Embryonic facial prominence (tissue), 1 donor: ENCODE measurements around the gene RBM33.
"Not testable (repeated sequence)": the region's sequence is repeated elsewhere in the genome, so short reads cannot be mapped to it uniquely, and the experiment has no call there.

Experiments
- DNase-seq: peaks from one replicate; pipeline ENCODE4 v3.0.0-alpha.2; 2016; ENCODE audit errors: extremely low spot score

The RBM33 gene

DNA sequence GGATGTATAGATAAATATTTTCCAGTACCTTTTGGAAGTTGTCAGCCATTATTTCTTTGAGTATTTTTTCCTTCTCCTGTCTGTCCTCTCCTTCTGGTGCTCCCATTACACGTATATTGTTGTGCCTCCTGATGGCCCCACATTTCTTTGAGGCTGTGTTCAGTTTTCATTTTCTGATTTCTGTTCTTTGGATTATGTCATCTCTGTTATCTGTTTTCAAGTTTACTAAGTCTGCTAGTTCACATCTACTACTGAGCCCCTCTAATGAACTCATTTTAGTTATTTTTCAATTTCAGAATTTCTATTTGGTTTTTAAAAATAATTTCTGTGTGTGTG is 16.3 kb downstream of the RBM33 start:
- DNase-seq = no peak

DNA sequence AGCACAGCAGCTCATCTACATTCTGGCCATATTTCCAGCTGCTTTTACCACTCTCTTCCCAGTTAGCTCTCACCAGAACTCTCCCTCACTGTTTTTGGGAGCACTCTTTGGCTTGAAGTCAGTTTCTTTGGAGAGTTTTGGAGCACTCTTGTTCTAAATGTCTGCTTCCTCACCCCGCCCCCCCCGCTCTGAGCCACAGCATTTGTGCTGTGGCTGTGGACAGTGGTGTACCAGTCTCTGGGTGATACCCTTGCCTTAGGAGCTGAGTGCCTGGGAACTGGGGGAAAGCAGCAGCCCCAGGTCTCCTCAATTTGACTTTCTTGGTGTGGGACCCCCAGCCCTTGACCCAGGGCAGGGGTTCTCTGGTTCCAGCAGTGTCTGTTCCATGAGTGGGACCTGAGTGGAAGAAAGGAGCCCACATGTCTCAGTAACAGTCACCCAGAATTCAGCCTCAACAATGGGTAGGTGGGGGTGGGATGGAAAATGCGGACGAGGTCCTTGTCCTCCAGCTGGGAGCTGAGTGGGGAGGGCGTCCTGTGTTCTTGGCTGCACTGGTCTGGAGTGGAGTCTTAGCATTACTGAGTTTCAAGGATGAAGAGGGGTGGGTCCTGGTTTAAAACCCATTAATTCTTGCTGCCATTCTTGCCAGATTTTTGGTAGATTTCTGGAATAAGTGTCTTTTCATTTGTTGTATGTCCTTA is 18.0 kb downstream of the RBM33 start:
- DNase-seq = no peak

DNA sequence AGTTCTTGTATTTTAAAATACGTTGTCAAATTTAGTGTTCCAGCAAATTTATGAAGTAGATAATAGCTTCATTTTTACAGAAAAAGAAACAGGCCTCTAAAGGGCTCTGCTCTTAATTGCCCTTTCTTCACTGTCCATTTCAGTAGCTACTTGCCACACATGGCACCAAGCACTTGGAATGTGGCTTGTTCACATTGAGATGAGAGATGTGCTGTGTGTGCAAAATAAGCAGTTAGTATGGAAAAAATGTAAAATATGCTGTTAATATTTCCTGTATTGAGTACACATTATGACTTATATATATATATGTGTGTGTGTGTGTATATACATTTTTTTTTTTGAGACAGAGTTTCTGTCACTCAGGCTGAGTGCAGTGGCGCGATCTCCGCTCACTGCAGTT is 19.5 kb downstream of the RBM33 start:
- no peak for DNase-seq

DNA sequence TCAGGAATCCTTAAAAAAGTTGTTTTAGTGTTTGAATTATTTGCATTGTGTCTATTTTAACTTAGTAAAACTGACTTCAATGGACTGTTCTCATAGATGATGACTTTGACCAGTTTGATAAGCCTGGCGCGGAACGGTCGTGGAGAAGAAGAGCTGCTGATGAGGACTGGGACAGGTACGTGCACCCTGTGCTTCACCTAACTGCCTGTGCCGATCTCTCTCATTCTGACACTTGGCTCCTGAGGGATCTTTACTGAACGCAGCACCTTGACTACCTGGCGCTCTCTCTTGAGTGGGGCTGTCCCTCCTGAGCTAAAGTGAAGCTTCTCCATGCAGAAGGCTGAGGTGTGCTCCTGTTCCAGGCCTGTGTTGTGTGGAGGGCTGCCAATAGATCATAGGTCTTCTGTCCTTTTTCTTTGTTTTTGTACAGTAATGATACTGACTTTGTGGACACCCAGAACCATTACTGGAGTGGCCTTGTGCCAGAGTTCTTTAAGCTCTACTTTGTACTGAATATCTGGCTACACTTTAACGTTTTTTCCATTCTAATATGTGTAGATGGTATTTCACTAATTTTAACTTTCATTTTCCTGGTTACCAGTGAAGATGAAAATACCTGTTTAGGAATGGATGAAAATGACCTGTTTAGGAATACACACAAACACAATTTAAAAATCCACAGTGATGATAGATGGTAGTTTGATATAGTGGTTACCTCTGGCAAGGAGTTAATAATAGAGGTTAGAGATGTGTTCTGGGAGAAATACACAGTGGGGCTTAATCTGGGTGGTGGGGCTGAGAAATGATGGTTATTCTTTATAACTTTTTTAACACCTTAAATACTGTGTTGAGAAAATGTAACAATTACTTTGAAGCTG is 20.9 kb downstream of the RBM33 start:
- DNase-seq = no peak

DNA sequence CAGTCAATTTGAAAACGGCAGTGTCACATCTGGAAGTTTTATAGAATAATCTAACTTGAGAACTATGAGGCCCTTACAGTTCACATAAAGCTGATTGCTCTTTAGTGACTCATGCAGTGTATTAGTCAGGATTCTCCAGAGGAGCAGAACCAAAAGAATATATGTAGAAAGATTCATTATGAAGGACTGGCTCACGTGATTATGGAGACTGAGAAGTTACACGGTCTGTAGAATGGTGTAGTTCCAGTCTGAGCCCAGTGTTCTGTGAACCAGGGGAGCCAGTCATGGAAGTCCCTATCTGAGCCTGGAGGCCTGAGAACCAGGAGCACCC is 21.5 kb downstream of the RBM33 start:
- no peak for DNase-seq

DNA sequence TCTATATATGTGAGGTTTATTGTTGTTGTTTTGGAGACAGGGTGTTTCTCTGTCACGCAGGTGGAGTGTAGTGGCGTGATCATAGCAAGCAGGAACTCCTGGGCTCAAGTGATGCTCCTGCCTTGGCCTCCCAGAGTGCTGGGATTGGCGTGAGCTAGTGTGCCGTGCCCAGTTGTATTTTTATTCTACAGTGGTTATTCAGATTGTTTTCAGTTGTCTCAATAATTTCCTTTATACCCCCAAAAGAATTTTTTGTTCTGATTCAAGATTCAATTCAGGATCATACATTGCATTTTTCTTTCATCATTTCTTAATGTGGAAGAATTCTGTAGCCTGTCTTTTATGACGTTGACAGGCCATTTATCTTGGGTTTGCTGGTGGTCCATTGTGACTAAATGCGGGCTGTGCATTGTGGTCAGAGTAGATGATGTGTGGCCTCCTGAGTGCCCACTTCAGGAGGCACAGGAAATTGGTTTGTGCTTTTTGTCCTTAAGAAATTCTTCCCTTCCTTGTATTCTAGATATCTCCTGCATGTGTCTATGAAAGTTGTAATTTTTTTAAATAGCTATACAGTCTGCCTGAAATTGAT is 22.9 kb downstream of the RBM33 start:
- no peak for DNase-seq

DNA sequence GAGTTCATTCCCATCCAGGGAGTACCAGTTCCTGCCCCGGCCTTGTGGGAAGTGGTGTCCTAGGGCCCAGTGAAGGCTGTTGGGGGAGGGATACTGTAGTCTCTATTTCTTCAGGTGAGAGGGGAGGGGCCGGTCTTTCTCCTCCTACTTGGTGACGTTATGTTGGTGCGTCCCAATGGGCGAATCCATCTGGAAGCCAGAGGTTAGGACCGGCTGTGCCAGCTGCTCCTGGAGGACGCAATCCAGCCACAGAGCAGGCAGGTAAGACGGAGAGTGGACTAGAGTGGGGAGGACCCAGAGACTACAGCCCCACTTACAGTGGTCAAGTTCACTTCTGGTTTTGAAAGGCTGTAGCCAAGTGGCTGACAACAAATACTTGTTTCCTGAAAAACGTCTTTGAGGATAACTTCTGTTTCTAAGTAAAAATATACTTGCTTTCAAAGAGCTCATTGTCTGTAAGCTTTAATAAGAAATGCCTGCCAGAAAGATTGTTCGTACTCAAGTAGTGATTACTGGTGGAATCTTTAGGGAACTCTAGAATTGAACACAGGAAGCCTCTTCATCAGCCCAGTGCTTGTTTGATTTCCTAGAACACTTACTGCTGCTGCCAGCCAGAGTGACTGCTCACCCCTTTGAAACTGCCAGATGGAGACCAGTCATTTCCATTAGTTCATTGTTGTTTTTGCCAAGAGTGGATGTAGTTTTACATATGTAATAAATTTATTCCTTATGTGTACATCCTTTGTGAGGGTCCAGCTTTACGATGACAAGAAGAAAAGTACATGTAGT is 25.4 kb downstream of the RBM33 start:
- DNase-seq = peak; percentile 44

DNA sequence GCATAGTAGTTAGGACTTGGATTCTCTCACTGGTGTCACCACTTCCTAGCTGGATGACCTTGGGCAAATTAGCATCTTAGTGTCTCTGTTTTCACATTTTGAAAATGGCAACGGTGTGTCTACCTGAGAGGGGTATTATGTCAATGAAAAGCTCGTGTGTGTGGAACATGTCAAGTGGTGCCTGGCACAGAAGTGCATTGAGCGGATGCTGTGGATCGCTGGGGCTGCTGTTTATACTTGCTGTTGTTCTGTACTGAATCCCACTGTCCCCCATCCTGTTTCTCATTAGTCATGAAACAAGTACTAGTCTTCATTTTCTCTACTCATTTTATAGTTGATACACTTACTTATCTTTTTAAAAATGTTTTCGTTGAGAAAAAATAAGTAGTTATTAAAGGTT is 26.1 kb downstream of the RBM33 start:
- no peak for DNase-seq

DNA sequence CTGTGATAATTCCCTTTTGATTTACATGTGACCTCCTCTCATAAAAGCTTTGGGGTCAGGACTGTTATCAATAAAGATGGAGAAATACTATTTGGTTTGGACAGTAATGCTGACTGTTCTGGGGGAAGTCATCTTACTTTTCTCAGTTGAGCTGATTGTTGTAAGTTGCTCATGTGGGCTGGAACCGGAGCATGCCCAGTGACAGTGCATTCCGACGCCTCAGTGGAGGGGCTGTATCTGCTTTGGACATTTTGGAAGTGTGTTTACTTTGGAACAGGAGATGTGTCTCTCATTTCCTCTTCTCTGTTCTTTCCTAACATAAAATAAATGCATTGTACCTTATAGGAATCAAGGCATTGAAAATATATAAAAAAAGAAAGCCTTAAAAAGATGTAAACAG is 30.1 kb downstream of the RBM33 start:
- DNase-seq = no peak

DNA sequence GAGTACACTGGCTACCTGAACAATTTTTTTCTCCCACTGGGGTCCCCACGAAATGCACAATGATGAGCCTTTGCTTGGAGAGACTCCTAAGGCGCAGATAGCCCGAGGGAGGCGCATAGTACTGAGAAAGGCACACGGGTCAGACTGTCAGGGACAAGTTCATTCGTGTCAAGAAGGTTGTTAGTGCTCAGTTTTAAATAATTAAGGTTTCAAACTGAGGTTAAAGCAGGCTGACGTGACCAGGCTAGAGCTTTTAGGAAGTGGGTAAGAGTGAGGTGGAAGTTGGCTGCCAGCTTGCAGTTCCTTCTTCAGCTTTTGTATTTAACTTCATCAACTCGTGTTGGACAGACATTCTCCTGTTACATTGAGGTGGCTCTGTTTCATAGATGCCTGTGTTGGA is 31.6 kb downstream of the RBM33 start:
- DNase-seq = no peak

DNA sequence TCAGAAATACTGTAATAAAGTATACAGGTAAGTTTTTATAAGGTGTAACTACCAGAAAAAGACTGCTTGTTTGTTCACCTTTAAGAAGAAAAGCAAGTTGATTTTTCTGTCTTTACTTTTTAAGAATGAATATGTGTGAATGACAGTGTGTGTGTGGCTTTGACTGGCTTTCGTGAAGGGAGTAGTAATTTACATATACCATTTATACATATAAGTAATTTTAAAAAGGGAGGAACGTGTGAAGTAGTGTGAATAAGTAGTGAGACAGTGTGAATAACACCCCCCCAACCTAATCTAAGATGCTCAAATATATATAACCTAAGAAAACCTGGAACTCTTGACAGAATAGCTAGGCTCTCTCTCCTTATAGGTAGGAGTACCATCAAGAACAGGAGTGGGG is 33.2 kb downstream of the RBM33 start:
- DNase-seq = no peak

DNA sequence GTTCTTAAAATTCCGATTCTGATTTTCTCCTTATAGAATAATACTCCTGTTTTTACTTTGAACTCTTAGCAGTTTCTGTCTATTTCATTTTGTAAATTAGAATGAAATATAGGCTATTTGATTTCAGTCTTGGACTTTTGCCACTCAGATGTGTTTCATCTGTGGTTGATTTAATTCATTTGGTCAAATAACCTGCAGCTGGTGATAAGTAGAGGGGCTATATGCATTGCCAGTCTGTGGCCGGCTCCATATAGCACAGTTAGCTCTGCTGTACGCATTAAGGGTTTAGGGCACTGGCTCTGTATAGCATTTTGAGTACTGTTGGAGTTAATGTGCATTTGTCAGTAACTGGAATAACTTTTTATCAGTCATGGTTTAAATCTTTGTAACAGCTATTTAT is 35.7 kb downstream of the RBM33 start:
- no peak for DNase-seq

DNA sequence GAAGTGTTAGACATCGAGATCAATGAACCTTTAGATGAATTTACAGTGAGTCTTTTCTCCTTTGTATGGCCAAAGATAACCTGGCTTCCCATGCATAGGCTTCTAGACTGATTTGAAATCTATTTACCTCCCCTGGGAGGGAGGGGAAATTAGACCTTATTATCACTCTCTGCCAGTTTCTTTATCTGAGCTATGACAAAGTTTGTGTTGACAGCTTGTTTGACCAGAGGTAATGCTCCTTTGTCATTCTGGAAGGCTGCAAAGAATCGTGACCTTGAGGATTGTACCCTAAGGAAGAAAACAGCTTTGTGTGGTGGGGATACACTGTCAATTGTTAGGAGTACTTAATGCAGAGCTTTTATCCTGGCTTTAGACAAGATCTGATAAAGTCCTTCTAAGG is 36.4 kb downstream of the RBM33 start:
- DNase-seq = no peak

DNA sequence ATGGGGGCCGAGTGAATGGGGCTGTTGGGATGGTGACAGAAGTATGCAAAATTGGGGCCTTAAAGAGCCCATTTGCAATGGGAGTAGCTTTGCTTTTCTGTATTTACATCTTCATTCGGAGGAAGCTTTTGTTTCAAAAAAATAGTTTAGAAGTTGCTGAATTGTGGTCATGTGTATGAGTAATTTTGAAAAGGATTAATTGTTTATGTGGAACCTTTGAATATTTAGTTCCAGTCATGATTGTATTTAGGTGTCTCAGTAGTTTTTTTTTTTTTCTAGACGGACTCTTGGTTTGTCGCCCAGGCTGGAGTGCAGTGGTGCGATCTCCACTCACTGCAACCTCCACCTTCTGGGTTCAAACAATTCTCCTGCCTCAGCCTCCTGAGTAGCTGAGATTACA is 37.2 kb downstream of the RBM33 start:
- no peak for DNase-seq

DNA sequence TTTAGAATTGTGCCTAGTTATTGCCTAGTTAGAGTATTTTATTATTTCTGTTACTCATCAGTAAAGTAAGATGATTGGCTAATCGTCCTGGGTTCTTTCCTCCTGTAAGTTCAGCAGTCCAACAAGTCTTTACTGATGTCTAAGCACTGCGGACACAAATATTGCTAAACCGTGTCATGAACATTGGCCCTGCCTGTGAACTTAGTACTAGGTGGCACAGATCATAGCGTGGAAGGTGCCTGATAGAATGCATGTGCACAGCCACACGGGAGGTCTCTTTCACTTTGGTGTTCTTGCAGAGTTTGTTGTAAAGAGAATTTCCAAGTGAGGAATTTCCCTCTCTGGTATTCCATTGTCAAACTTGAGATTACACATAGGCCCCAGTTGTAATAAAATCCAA is 38.0 kb downstream of the RBM33 start:
- DNase-seq = no peak

DNA sequence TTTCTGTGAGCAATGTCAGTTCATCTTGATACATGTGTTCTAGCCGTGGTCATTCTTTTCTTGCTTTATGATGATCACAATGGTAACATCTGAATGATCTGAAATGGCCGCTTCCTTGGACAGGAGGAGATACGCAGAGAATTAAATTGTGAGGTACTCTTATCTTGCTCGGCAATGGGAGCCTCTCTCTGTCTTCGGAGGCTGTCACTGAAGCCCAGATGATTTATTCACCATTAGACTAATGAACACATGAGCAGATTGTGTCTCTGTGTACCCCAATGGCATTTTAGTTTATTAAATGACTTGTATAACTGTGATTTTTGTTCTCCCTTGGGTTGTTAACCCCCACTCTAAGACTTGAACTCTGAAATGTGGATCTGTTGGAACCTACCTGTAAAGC is 38.6 kb downstream of the RBM33 start:
- no peak for DNase-seq

DNA sequence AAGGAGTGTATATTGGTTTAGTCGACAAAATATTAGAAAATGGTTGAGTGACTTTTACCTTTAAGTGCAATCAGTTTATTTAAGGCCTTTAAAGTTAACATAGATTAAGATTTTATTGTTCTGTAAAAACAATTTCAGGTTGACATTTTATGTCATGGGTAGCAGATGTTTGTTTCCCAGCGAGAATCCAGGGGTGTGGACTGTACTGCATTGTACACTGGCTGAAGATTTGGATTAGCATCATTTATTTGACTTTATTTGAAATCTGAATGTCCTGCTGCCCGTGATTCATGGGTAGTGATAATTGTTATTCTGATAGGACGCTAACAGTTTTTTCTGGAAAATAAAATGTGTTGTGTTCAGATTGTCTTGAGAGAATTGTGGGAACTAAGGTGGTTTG is 39.3 kb downstream of the RBM33 start:
- DNase-seq = no peak

DNA sequence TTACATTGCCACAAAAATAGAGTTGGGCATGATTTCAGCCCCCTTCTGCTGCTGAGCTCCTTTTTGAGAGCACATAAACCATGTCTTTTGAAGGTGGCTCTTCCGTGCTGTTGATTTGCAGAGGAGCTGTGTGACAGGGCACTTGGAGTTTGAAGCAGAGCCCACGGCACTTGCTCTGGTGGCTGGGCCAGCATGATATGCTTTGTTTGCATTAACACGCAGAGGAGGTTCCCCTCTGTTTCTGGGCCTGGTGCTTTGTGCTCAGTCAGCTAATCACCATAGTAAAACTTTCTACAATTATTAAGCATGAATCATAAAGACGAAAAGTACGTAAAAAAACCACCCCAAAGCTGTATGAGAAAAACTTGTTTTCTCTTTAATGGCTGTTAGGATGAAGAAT is 40.1 kb downstream of the RBM33 start:
- no peak for DNase-seq

DNA sequence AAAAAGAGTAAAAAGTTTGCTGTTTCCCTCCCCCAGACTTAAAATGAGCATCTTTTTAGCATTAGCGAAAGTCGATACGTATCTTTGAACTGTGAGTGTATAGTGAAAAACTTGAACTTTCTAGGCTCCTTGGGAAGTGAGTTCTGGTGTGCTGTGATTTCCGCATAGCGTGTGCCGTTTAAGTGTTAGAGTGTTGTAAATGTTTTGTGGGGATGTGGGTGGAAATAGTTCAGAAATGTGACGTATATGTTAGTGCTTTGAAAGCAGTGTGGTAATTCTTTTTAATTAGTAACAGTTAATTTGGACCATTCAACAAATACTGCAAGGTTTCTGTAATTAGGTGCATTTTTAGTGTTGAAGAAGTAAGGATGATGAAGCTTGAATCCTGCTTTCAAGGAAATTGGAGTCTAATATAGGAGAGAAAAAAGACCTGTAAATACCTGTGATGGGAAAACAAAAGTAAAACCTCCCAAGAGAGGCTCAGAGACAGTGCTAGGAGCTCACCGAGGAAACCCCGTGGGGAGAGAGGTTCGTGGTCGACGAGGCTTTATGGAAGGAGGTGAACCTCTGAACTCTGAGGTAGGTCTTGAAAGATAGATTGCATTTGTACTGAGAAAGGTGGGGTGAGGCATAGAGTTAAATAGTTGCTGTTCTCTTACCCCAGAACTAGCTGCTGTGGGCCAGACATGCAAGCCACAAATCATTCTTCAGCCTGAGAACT is 40.8 kb downstream of the RBM33 start:
- DNase-seq = no peak

DNA sequence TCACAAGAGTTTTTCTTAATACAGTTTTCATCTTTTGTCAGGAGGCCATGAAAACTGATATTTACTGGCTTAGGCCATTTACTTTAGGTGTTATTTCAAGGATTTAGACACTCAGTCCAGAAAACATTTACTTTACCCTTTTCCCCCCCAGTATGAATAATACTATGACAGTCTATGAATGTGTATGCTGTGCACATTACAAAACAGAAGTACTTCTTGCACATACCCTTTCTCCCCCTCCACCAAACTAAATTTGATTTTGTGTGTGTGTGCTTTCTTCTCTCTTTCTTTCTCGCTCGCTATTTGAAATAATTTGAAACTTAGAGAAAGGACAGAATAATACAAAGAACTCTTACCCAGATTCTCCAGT is 41.3 kb downstream of the RBM33 start:
- no peak for DNase-seq

DNA sequence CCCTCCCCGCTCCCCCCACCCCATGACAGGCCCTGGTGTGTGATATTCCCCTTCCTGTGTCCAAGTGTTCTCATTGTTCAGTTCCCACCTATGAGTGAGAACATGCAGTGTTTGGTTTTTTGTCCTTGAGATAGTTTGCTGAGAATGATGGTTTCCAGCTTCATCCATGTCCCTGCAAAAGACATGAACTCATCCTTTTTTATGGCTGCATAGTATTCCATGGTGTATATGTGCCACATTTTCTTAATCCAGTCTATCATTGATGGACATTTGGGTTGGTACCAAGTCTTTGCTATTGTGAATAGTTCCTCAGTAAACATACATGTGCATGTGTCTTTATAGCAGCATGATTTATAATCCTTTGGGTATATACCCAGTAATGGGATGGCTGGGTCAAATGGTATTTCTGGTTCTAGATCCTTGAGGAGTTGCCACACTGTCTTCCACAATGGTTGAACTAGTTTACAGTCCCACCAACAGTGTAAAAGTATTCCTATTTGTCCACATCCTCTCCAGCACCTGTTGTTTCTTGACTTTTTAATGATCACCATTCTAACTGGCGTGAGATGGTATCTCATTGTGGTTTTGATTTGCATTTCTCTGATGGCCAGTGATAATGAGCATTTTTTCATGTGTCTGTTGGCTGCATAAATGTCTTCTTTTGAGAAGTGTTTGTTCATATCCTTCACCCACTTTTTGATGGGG is 42.3 kb downstream of the RBM33 start:
- DNase-seq = not testable (repeated sequence)
